Measurements from ENCODE around the gene CTNNBIP1. TPM values are rescaled to one million over a fixed set of nuclear protein-coding genes. Genes with fewer than 3 reads are reported as not detected.
A peak's percentile ranks its signal among the peaks of the same experiment; 100 is the strongest.
"Not testable (repeated sequence)": the region's sequence is repeated elsewhere in the genome, so short reads cannot be mapped to it uniquely, and the experiment has no call there.

Gene CTNNBIP1
- polyA plus RNA-seq, result 10 to 100 TPM; 41.0 to 51.5 (median 45.5) TPM

DNA sequence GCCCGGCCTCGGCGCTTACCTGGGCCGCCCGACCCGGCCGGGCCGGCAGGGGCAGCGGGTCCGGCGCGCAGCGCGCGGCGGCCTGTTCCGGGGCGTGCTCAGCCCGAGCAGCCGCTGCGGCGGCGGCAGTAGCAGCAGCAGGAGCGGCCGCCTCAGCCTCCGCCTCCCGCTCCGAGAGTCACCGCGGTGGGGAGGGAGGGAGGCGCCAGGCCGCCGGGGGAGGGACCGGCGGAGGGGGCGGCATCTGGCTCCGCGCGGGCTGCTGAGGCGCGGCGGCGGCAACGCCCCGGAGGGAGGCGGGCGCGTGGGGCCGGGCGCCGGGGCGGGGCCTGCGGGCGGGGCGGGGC, at the start of gene CTNNBIP1:
Gene CTNNBIP1, minus strand, starts transcription at position 194 of the 347 bp plus-strand sequence. CDS start 38,205 bp downstream, outside the sequence.
- Mint-ChIP-seq H3K36me3 (peaks cover 0 to 3% (median 0%) of the 10 kb centered on the region in 3 donors), H3K4me3 (peak within 1 kb of the TSS; percentile 93 to 98 (median 96)), H3K27ac (peak within 1 kb of the TSS; percentile 91 to 99 (median 96)), H3K9me3 (no peaks in the 10 kb centered on the region), H3K4me1 (peaks cover 35 to 58% of the 10 kb centered on the region in 2 donors), H3K27me3 (ENCODE audit: low read depth in 3 of 3) (peaks cover 0 to 12% (median 5%) of the 10 kb centered on the region in 3 donors)
- DNase-seq, result no peak

DNA sequence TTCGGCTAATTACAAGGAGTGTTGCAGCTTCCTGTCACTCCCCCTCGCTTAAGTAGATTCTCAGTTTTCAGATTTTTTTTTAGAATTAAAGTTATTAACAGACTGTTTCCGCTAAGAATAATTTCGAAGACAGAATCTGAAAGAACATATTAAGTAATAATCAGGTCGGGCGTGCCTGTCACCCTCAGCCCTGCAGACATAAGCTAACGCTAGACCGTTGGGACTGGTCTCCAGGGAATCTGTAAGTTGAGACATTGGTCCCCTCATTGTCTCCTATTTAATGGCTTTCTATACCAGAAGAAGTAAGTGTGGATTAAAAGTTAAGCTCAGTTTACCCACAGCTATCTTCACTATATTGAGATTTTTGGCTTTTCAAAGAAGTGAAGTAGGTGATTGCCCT, 47.7 kb upstream of the CTNNBIP1 start:
- no peak overlapping the region for H3K27ac Mint-ChIP-seq
- H3K4me1 Mint-ChIP-seq, result no peaks in the 10 kb centered on the region
- H3K9me3 Mint-ChIP-seq, result no peaks in the 10 kb centered on the region
- H3K4me3 Mint-ChIP-seq, result no peak overlapping the region
- no peak for DNase-seq
- H3K36me3 Mint-ChIP-seq, result peaks cover 0 to 5% (median 0%) of the 10 kb centered on the region in 3 donors
- H3K27me3 Mint-ChIP-seq (ENCODE audit: low read depth in 3 of 3), result no peaks in the 10 kb centered on the region

DNA sequence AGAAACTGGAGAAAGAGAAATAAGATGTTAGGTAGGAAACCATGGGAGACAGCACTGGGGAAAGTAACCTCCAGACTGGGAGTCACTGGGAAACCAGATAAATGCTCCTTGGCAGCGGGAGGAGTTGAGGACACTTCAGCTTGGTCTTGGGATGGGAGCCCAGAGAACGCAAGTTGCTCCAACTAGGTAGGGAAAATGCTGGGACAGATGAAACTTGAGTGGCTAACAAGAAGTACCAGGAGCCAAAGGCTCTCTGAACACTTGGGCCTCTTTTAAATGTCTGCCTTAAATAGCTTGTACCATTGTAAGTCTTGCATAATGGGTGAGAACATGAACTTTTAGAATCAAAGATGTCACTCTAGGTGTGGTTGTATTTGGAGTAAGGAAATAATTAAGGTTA, 36.2 kb upstream of the CTNNBIP1 start:
- Mint-ChIP-seq H3K4me1 (peaks cover 25 to 41% of the 10 kb centered on the region in 2 donors), H3K9me3 (no peaks in the 10 kb centered on the region), H3K36me3 (no peaks in the 10 kb centered on the region), H3K27ac (peak overlapping the region in 1 of 6 donors; percentile 23), H3K4me3 (no peak overlapping the region), H3K27me3 (ENCODE audit: low read depth in 3 of 3) (peaks cover 0 to 3% (median 0%) of the 10 kb centered on the region in 3 donors)
- DNase-seq, result no peak

- H3K4me3 Mint-ChIP-seq, result peak within 1 kb of the TSS; percentile 92 to 99 (median 97)
- H3K36me3 Mint-ChIP-seq, result peaks cover 0 to 3% (median 0%) of the 10 kb centered on the region in 3 donors
- H3K27ac Mint-ChIP-seq, result peak within 1 kb of the TSS; percentile 93 to 99 (median 98)
- peak; percentile 89 to 90 (median 90) for DNase-seq
- H3K9me3 Mint-ChIP-seq, result no peaks in the 10 kb centered on the region
- H3K27me3 Mint-ChIP-seq (ENCODE audit: low read depth in 3 of 3), result peaks cover 0 to 3% (median 2%) of the 10 kb centered on the region in 3 donors
- H3K4me1 Mint-ChIP-seq, result peaks cover 21 to 30% of the 10 kb centered on the region in 2 donors
Observed at GRCh38 chr1:9942939-9943788, 33.1 kb upstream of the CTNNBIP1 start, which contains the start of the genes LZIC and NMNAT1. Gene LZIC, minus strand, starts transcription at chr1:9943391. Its CDS starts 6,772 bp downstream, at chr1:9936619. Gene NMNAT1, plus strand, starts transcription at chr1:9943475. Its CDS starts 28,599 bp downstream, at chr1:9972074.

DNA sequence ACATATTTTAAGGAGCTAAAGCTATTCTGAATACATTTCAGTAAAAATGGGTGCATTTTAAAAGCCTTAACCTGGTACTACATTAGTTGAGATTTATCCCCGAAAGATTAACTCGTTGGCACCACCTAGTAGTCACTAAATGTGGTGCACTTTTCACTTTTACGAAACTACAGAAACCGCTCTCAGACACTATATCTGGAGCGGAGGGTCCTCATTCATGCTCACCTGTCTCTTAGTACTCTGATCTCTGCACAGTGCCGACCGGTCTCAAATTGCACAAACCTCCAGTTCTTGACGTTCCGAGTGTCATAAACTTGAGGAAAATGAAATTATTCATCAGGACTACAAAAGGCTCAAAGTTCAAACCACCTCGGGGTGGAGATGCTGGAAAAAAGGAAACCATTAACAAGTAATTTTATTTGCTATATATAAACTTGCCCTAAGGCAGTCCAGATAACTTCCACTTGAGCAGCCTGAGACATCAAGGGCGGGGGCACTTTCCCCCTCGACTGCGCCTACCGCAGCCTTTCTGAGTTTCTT, 32.4 kb upstream of the CTNNBIP1 start:
- peak; percentile 23 to 37 (median 37) for DNase-seq
- H3K27me3 Mint-ChIP-seq (ENCODE audit: low read depth in 3 of 3), result peaks cover 0 to 3% (median 2%) of the 10 kb centered on the region in 3 donors
- peak overlapping the region; percentile 93 to 99 (median 98) for H3K27ac Mint-ChIP-seq
- no peaks in the 10 kb centered on the region for H3K9me3 Mint-ChIP-seq
- peaks cover 0 to 3% (median 0%) of the 10 kb centered on the region in 3 donors for H3K36me3 Mint-ChIP-seq
- H3K4me3 Mint-ChIP-seq, result peak overlapping the region; percentile 92 to 99 (median 97)
- peaks cover 21 to 30% of the 10 kb centered on the region in 2 donors for H3K4me1 Mint-ChIP-seq

DNA sequence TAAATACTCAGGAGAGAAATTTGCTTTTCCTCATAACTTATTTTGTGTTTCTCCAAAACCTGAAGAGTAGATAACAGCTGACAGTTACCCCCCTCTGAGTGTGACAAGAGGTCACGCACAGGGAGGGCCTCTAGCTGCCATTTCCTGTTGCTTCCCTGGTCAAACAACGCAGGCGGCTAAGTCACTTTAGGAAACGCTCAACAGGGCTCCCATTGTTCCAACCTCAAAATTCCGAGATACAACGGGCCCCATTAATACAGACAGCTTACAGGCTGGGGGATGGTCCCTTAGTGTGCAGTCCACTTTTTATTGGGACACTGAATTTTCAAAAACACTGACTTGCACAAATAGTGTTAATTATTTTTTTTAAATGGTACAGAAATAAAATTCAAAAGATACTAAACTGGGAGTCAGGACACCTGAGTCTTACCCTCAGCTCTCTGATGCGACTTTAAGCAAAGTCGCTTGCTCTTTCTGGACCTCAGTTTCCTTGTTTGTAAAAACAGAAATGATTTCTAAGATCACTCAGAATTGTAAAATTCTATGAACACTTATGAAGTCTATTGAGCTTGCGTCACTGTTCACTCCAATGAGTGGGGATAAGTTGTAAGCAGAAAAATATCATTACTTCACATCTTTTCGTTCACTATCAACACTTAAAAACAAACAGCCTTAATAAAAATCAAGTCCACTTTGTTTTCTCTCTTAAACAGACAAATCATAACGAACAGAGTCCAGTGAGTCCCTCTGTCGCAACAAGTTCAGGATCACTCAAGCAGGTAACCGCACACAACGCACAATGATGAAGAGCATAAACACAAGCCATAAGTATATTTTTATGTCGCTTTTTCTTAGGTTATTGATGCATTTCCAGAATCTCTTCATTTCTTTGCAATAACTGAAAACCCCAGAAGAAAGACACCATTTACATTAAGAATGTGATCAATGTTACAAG, 19.6 kb upstream of the CTNNBIP1 start:
- Mint-ChIP-seq H3K27me3 (ENCODE audit: low read depth in 3 of 3) (no peaks in the 10 kb centered on the region), H3K4me3 (no peak overlapping the region), H3K9me3 (no peaks in the 10 kb centered on the region), H3K4me1 (no peaks in the 10 kb centered on the region), H3K36me3 (peaks cover 14 to 25% (median 16%) of the 10 kb centered on the region in 3 donors), H3K27ac (no peak overlapping the region)
- no peak for DNase-seq

- Mint-ChIP-seq H3K36me3 (peaks cover 11 to 16% (median 15%) of the 10 kb centered on the region in 3 donors), H3K9me3 (no peaks in the 10 kb centered on the region), H3K27ac (peak overlapping the region in 1 of 6 donors; percentile 1), H3K4me1 (no peaks in the 10 kb centered on the region), H3K4me3 (no peak overlapping the region), H3K27me3 (ENCODE audit: low read depth in 3 of 3) (no peaks in the 10 kb centered on the region)
- DNase-seq, result no peak
Observed at GRCh38 chr1:9927259-9927658, 17.2 kb upstream of the CTNNBIP1 start.

- peaks cover 0 to 1% (median 0%) of the 10 kb centered on the region in 3 donors for H3K27me3 Mint-ChIP-seq (ENCODE audit: low read depth in 3 of 3)
- H3K36me3 Mint-ChIP-seq, result peaks cover 0 to 3% (median 0%) of the 10 kb centered on the region in 3 donors
- DNase-seq, result no peak
- H3K4me1 Mint-ChIP-seq, result no peaks in the 10 kb centered on the region
- no peak overlapping the region for H3K27ac Mint-ChIP-seq
- no peaks in the 10 kb centered on the region for H3K9me3 Mint-ChIP-seq
- H3K4me3 Mint-ChIP-seq, result no peak overlapping the region
Observed at GRCh38 chr1:9922342-9922741, 12.3 kb upstream of the CTNNBIP1 start.

DNA sequence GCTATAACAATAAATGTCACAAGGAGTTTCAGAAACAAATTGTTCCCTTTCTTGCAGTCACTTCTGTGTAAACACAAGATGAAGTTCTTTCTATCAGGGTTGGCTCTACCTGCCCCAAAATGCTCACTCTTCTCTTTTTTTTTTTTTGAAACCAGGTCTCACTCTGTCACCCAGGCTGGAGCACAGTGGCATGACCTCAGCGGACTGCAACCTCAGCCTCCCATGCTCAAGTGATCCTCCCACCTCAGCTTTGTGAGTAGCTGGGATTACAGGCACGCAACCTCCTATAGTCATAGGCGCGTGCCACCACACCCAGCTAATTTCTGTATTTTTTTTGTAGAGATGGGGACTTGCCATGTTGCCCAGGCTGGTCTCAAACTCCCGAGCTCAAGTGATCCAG, 10.5 kb upstream of the CTNNBIP1 start:
- peaks cover 0 to 1% (median 0%) of the 10 kb centered on the region in 3 donors for H3K27me3 Mint-ChIP-seq (ENCODE audit: low read depth in 3 of 3)
- no peaks in the 10 kb centered on the region for H3K4me1 Mint-ChIP-seq
- no peak overlapping the region for H3K4me3 Mint-ChIP-seq
- H3K27ac Mint-ChIP-seq, result no peak overlapping the region
- no peaks in the 10 kb centered on the region for H3K36me3 Mint-ChIP-seq
- no peaks in the 10 kb centered on the region for H3K9me3 Mint-ChIP-seq
- DNase-seq, result no peak

GRCh38 chr1:9917901-9918300, 7.8 kb upstream of the CTNNBIP1 start:
- Mint-ChIP-seq H3K36me3 (no peaks in the 10 kb centered on the region), H3K27me3 (ENCODE audit: low read depth in 3 of 3) (peaks cover 0 to 1% (median 0%) of the 10 kb centered on the region in 3 donors), H3K4me3 (no peak overlapping the region), H3K4me1 (no peaks in the 10 kb centered on the region), H3K9me3 (no peaks in the 10 kb centered on the region), H3K27ac (no peak overlapping the region)
- DNase-seq, result no peak

DNA sequence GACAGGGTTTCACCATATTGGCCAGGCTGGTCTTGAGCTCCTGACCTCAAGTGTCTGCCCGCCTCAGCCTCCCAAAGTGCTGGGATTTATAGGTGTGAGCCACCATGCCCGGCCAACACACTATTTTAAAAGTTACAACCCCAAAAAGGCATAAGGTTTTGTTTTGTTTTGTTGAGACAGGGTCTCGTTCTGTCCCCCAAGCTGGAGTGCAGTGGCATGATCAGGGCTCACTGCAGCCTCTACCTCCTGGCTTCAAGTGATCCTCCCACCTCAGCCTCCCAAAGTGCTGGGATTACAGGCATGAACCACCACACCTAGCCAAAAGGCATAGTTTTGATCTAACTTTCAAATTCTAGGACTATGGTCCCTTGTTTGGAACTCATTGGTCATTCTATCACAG, 7.4 kb upstream of the CTNNBIP1 start:
- H3K36me3 Mint-ChIP-seq; DNase-seq; H3K9me3 Mint-ChIP-seq; H3K4me3 Mint-ChIP-seq; H3K27ac Mint-ChIP-seq; H3K27me3 Mint-ChIP-seq (ENCODE audit: low read depth in 3 of 3); H3K4me1 Mint-ChIP-seq: not testable (repeated sequence)

- H3K9me3 Mint-ChIP-seq, result no peaks in the 10 kb centered on the region
- DNase-seq, result no peak
- H3K4me3 Mint-ChIP-seq, result no peak overlapping the region
- no peak overlapping the region for H3K27ac Mint-ChIP-seq
- H3K36me3 Mint-ChIP-seq, result no peaks in the 10 kb centered on the region
- peaks cover 0 to 1% (median 0%) of the 10 kb centered on the region in 3 donors for H3K27me3 Mint-ChIP-seq (ENCODE audit: low read depth in 3 of 3)
- peaks cover 7 to 10% of the 10 kb centered on the region in 2 donors for H3K4me1 Mint-ChIP-seq
Observed at GRCh38 chr1:9916452-9916851, 6.4 kb upstream of the CTNNBIP1 start.

DNA sequence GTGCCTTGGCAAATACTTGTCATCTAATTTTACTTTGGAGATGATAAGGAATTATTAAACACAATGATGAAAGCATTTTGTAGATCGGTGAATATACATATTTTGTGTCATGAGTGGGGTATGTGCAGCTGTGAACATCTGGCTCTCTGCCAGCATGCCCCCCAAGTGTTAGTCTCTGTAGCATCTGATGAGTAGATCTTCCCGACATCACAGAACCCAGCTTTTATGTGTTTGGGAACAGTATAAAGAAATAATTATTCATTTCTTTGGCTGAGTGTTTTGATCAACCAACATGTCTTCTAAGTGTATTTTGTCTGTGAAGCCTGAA, 4.5 kb upstream of the CTNNBIP1 start:
- no peak for DNase-seq
- H3K4me1 Mint-ChIP-seq, result peaks cover 17 to 22% of the 10 kb centered on the region in 2 donors
- peaks cover 0 to 5% (median 5%) of the 10 kb centered on the region in 3 donors for H3K27me3 Mint-ChIP-seq (ENCODE audit: low read depth in 3 of 3)
- H3K36me3 Mint-ChIP-seq, result no peaks in the 10 kb centered on the region
- H3K4me3 Mint-ChIP-seq, result no peak overlapping the region
- H3K9me3 Mint-ChIP-seq, result no peaks in the 10 kb centered on the region
- H3K27ac Mint-ChIP-seq, result no peak overlapping the region
